GM18858 (cell line): ENCODE data around the gene IFI27L2.
"Not testable (repeated sequence)": the region's sequence is repeated elsewhere in the genome, so short reads cannot be mapped to it uniquely, and the experiment has no call there.

ENCODE experiments used
- ATAC-seq: cut with Tn5 transposase; IDR thresholded peaks from one replicate; pipeline ENCODE4 v1.9.1; 2021; ENCODE audit not compliant: unreplicated experiment

The IFI27L2 gene, protein sequence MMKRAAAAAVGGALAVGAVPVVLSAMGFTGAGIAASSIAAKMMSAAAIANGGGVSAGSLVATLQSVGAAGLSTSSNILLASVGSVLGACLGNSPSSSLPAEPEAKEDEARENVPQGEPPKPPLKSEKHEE

DNA sequence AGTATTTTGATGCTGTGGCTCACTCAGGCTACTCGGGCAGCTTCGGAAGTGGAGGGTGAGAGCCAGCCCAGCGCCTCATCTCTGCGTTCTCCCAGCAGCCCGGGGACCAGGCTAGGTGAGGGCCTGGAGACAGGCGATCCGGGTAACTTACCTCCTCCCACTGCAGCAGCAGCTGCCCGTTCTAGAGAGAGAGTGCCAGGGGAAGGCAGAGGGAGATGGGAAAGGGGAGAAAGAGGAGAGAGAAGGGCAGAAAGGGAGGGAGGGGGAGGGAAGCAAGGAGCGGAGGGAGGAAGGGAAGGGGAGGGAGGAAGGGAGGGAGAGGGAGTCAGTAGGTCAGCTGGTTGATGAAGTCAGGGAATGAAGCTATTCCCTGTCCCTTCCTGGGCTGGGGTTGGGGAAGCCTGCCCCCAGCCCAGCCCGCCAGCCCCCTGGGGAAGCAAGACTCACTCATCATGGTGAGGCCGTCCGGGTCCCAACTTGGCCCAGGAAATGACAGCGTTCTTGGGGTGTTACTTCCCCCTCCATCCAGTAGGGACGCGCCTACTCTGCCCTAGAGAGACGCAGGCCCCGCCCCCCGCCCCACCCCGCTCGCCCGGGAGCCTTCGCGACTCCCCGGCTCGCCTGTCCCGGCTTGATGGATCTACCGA lies at the start of gene IFI27L2:
Gene IFI27L2 (minus strand): TSS at position 494 of the 647 bp plus-strand sequence. CDS start 40 bp downstream, at position 454.
- peak; percentile 74 for ATAC-seq

DNA sequence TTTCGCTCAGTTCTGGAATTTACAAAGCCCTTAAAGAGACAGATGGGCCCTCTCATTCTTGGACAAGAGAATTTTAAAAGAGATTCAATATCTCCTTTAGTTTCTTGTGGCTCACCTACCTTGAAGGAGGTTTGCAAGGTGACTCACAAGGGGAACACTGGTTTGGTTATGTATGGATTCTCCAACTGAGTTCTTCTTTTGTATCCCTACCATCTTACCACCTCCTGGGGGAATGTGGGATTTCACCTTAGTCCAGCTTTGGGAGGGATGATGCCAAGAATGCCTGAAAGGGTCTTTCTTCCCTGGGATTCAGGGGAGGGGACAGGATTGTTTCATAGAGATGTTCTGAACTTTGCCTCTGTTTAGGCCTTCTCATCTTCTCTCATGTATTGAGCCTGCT lies 48.4 kb upstream of the IFI27L2 start:
- ATAC-seq: no peak

DNA sequence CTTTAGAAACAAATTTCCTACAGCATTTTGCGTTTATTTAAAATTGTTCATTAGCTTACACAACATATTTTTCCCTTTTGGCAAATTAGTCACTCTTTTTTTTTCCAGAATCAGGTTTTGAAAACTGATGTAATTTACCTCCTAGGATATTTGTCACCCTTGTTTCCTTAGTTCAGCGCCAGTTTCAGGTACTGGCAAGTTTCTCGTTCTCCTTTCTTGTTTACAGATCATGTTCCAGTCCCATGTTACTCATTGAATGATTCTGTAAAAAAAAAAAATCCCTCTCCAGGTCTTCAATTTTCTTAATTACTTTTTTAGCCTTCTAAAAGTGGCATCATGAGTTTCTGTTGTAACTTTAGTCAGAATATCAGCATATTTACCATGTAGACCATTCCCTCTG lies 47.4 kb upstream of the IFI27L2 start:
- ATAC-seq: no peak

DNA sequence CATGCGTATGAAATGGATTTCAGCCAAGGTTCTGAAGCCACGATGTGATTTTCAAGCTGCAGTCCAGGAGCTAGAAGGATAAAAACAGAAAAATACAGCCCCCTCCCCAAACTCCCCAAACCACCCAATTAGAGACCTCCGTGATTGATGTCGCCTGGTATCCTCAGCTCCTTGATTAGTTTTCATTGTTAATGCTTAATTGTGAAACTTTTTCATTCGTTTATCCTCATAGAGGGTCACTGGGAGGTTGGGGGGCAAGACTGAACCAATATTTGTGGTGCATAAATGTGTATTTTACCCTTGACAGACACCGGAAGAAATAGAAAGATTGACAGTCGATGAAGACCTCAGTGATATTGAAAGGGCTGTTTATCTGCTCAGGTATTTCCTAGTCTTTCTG lies 46.3 kb upstream of the IFI27L2 start:
- no peak for ATAC-seq

DNA sequence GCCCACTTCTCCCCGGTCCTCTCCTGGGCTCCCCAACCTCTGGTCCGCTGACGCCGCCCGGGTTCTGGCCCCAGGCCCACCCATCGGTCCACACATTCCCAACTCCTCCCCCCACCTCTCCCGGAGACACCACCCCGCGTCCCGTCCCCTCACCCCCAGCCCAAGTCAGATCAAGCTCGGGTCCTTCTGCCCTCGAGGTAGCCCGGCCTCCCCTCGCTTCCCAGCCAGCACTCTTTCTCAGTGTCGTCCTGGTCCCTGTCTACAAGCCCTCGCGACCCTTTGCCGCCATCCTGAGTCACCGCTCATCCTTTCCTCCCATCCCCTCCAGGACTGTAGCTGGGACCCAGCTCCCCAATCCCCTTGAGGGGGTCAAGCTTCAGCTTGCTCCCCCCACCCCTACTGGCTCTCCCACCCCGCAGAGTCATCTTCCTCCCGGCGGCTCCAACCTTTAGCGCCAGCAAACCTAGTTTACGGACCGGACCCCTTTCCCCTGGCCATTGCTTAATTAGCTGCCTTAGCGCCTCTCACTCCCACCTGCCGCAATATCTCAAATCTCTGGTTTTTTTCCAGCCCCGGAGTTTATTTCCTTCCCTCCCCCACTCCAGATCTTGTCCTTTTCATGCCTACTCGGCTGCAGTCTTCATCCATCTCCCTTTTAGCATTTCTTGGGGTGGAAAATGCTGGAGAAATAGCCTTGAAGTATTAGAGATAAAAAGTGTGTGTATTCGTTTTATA lies 45.8 kb upstream of the IFI27L2 start:
- no peak for ATAC-seq

DNA sequence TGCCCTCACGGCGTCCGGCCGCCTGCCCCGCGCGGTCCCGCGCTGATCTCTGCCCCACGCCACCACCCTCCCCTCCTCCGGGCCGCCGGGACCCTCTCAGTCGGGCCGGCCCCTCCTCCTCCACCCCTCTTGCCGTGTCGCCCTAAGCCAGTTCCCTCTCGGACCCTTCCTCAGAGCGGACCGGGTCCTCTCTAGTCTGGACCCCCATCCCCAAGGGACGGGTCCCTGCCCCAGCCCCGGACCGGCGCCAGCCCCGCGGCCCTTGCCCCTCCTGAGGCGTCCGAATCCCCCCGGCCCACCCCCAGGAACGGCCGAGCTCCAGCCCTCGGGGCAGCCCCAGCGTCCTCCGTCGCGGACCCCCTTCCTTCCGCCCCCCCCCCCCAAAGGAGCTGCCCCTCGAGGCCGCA lies 45.2 kb upstream of the IFI27L2 start:
- ATAC-seq: no peak

DNA sequence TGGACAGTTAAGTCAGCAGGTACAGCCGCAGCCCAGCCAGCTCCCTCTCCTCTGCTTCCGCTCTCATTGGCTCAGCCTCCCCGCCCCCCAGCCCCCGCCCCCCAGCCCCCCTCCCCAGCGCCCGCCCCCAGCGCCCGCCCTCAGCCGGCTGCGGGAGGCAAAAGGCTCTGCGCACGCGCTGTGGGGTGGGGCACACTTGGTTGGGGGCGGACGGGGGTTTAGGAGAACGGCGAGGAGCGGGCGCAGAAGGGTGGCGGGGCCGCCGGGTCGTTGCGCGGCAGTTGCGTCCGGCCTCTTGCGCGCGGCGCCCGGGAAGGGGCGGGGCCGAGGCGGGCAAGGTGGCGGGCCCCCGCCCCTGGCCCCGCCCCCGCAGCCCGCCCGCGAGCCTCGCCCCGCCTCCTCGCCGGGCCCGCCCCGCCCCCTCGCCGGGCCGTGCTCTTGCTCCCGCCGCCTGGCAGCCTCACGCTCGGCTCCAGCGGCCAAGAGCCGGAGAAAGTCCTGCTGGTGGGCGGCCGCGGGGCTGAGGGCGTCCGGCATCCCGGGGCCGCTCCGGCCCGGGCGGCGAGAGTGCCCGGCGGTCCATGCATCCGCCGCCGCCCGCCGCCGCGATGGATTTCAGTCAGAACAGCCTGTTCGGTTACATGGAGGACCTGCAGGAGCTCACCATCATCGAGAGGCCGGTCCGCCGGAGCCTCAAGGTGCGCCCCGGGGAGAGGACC lies 44.6 kb upstream of the IFI27L2 start, which contains the start of gene PPP4R4:
Gene PPP4R4 (plus strand): TSS at position 438 of the 719 bp plus-strand sequence. CDS start 144 bp downstream, at position 582.
- ATAC-seq: peak; percentile 59

DNA sequence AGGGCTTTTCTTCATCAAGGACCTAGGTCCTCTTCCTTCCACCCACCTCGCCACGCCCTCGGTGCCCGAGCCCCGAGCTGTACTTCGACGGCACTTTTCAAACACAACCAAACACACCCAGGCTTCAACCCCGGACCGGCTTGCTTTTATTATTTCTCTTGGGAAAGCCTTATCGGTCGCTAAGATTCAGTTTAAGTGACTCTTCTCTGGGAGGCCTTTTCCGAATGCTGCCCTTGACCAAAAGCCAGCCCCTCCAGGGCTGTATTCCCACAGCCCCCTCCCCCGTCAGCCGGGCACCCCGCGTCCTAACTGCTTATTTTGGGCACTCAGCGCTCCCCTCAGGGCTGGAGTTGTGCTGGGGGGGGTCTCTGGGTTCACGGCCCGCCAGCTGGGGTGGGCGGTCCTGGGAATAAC lies 44.1 kb upstream of the IFI27L2 start:
- no peak for ATAC-seq

DNA sequence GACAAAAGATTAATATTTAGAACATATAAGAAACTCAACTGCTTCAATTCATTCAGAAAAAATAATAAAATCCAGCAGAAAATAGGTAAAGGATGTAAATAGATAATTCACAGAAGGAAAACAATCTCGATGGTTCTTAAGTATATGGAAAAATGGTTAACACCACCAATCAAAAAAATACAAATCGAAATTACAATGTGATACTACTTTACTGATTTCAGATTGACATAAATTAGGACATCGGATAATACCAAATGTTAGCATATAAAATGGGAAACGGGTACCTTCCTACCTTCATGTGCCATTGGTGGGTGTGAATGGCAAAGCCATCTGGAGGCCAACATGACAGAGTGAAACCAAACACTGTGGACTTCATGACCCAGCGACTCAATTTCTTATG lies 43.1 kb upstream of the IFI27L2 start:
- no peak for ATAC-seq

DNA sequence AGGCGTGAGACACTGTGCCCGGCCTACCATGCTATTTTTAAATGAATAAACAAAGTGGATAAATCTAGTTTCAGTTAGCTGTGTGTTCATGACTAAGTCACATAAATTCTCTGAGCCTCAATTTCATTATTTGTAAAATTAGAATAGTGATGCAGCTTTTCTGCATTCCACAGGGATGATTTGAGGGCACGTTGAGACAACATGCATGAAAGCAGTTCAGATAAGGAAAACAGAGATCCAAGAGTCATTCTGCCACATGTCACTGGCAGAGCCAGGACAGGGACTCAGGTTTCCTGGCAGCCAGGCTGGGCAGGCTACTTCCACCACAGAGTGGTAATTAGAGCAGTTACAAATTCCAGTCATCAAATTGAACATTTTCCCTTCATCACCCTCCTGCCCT lies 41.8 kb upstream of the IFI27L2 start:
- ATAC-seq: no peak

DNA sequence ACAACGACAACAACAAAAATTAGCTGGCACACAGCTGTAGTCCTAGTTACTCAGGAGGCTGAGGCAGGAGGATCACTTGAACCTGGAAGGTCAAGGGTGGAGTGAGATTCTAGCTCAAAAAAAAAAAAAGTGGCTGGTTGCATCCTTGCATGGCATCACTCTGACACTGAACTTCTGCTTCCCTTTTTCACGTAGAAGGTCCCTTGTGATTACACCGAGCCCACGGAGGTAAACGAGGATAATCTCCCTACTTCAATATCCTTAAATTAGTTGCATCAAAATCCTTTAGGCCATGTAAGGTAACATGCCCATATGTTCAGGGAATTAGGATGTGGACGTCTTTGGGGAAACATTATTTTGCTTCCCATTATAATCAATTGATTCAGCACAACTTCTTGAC lies 40.7 kb upstream of the IFI27L2 start:
- ATAC-seq: no peak

DNA sequence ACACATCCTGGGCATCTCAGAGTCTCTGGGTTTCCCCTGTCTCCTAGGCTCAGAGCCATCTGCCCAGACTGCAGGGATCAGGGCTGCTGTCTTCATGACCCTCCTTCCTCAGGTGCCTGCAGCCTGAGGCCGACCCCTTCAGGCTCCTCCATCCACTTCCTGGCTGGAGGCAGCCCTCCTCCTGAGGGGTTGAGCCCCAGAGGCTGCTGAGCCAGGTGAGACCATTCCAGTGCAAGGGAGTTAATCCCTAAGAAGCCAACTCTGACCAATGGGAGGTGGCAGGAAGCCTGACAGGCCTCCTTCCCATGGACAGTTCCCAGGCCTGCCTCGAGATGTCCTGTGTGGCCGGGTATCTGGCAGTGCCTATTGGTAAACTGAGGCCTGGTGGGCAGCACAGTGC lies 36.3 kb upstream of the IFI27L2 start:
- ATAC-seq: no peak

DNA sequence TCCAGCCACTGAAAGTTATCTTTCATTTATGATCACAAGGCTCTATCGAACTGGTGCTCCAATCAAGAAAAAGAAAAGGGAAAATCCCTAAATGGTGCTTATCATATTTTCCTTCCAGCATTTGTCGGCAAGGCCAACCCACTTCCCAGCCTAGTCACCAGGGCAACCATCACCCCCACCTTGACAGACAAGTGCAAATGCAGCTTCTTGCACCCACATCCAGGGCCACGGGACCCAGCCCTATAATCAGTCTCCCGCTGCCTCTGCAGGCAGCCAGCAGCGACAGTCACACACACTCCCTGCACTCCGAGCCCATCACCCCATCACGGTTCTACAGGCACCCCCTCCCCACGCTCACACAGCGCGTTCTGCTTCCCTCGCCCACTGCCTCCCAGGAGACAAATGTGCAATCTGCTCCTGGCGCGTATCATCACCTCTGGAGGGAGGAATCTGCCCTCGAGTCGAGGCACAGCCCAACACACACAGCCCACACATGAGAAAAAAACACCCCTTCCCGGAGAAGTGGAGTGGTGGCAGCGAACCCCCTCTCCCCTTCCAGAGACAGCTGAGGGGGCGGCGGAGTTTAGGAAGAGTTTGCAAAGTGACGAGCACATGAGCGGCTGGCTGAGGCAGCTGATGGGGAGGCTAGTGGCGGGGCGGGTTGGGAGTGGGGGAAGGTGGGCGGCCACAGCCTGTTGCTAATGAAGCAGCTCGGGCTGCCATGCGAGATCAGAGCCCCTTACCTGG lies 35.5 kb upstream of the IFI27L2 start:
- no peak for ATAC-seq

DNA sequence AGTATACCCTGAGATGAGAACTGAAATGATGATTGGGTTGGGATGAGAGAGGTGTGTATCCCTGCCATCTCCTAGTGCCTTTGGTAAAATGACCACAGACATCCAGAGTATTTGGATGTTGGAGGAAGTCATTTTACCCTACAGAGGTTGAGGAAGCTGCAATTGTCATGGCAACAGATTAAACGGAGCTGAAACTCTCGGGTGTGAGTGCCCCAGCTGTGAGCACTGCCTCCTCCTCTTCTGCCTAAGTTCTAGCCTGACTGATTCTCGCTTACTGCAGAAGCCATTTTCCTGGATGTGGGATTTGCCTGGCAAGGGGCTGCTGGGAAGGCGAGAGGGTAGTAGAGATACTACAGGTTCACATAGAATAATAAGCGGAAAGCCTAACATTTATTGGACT lies 34.4 kb upstream of the IFI27L2 start:
- ATAC-seq: no peak

DNA sequence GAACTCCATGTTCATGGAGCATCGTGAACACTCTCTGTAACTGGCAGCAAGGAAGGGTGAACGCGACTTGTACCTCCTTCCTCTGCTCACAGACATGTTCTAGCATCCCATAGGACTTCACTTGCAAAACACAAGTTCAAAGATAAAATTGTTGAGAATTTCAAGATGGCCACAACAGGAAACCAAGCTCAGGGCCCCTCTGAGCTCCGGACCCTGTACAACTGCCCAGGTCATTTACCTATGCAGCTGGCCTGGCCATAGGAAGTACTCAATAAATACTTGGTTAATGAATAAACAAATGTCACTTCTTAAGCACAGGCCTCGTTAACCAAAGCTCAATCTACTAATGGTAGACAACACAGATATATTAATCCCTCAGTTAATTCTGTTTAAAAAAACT lies 33.1 kb upstream of the IFI27L2 start:
- no peak for ATAC-seq

DNA sequence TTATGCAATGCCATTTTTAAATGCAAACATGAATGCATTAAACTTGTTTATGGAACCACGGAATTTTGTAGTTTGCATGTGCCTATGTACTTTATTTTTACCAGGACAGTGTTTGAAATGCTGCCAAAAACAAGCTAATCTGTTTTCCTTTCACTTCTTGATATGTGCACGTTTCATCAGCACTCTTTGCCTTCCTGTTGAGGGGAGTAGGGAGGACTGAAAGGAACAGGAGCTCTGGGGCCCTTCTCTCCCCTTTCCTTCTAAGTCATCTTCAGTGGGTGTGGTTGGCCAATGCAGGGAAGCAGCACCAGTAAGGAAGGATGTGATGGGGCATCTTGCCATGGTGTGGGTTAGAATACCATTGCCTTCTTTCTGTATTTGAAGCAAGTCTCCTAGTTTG lies 32.6 kb upstream of the IFI27L2 start:
- no peak for ATAC-seq

DNA sequence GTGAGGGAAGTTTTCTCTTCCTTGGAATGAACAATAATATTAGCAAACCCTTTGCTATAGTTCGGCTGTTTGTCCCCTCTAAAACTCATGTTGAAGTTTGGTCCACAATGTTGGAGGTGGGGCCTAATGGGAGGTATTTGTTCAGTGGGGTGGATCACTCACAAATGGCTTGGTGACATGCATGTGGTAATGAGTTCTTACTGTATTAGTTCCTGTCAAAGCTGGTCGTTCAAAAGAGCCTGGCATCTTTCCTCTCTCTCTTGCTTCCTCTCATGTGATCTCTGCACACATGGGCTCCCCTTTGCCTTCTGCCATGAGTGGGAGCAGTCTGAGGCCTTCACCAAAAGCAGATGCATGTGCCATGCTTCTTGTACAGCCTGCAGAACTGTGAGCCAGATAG lies 31.7 kb upstream of the IFI27L2 start:
- ATAC-seq: no peak

DNA sequence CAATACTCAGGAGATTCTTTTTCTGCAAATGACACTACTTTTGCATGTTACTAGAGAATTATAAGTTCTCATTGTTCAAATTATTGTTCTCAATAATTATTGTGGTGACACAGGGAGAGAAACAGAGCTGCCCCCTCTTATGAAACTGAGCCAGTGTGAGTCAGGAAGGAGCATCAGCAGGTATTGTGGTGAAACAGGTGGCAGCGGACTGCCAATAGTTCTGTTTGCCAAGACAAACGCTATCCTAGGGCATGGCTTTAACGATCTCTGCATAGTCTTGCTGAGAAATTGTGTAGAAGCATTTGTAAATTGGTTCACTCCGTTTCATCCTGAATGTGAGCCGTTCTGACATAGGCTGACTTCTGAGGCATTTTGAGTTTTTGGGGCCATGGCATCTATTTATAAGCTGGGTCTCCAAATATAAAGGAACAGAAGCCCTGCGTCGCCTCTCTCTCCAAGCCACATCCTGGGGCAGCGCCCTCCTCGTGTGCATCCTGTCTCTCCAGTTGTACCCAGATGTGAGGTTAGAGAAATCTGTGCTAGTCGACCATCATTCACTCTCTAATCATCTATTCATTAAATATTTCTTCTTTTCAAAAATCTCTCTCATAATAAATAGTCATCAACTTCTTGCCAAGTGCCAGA lies 29.0 kb upstream of the IFI27L2 start:
- no peak for ATAC-seq

DNA sequence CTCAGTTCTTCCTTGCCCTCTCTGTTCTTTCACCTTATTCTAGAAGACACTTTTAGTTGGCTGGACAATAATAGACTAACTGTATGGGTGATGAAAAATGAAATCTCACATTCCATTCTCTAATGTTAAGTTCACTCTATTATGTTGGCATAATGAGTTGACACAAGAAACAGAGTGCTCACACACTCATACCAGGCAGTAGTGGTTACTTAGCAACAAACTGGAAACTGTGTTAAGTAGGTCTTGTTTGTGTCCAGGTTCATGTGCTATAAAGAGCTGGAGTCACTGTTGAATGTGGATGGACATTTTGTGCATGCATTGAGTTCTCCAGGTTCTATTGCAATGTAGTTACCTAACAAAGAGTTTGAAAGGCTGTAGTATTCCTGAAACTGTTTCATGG lies 27.8 kb upstream of the IFI27L2 start:
- no peak for ATAC-seq

DNA sequence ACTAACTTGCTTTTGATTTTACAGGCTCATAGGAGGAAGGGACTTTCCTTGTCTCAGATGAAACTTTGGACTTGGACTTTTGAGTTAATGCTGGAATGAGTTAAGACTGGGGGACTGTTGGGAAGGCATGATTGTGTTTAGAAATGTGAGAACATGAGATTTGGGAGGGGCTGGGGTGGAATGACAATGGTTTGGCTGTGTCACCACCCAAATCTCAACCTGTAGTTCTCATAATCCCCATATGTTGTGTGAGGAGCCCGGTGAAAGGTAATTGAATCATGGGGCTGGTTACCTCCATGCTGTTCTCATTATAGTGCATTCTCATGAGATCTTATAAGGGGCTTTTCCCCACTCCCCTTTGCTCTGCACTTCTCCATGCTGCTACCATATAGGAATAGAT lies 26.7 kb upstream of the IFI27L2 start:
- not testable (repeated sequence) for ATAC-seq
